ENCODE measurements around the gene ABI3BP. TPM values are rescaled to one million over a fixed set of nuclear protein-coding genes. Genes with fewer than 3 reads are reported as not detected.

Gene ABI3BP
- total RNA-seq, 1 donor from 2014 or later, result 1.1 TPM

DNA sequence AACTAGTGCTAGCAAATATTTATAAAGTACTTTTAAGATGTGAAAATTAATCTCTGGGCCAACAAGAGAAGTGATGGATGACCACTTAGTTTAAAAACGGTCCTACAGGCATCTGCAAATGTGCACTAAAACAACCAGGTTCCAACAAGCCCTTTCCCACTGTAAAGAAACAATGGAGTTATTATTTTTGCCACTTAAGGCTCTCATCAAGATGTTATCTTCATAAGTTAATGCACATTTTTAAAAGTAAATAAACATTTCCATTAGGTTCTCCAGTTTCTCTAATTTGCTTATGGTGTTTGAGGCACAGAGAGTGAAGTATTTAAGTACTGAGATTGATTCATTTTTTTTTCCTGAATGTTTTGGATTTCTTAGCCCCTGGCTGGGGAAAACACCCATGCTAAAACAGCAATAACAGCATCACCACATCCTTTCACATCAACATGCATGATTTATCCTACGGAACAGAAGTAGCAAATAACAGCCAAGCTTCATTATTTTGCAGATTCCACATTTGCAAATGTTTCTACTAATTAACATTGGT, 20.8 kb downstream of the ABI3BP start:
- Histone ChIP-seq H3K9ac (ENCODE audit: low read length) (no peak overlapping the region), H3K4me2 (ENCODE audit: low read length) (no peak overlapping the region), H3K27ac (ENCODE audit: low read depth, low read length) (no peak overlapping the region), H3K27me3 (ENCODE audit: insufficient read depth, low read length) (no peaks in the 10 kb centered on the region), H2AFZ (ENCODE audit: low read depth, low read length) (no peak overlapping the region), H3K36me3 (ENCODE audit: insufficient read depth, low read length) (no peaks in the 10 kb centered on the region), H4K20me1 (ENCODE audit: insufficient read depth, low read length) (no peaks in the 10 kb centered on the region), H3K79me2 (ENCODE audit: insufficient read depth, low read length) (no peaks in the 10 kb centered on the region), H3K4me1 (ENCODE audit: insufficient read depth, low read length) (no peaks in the 10 kb centered on the region), H3K4me3 (ENCODE audit: insufficient read depth, low read depth, low read length) (no peak overlapping the region), H3K9me3 (ENCODE audit: insufficient read depth, low read depth, low read length) (no peaks in the 10 kb centered on the region)
- Mint-ChIP-seq H3K4me3 (ENCODE audit: unreplicated experiment) (no peak overlapping the region), H3K27ac (ENCODE audit: unreplicated experiment) (no peak overlapping the region), H3K36me3 (ENCODE audit: low read depth, unreplicated experiment) (no peaks in the 10 kb centered on the region), H3K9me3 (ENCODE audit: unreplicated experiment) (no peaks in the 10 kb centered on the region), H3K4me1 (ENCODE audit: low read depth, unreplicated experiment) (peaks cover 3% of the 10 kb centered on the region), H3K27me3 (ENCODE audit: low read depth, unreplicated experiment) (no peaks in the 10 kb centered on the region)
- FAIRE-seq (no peak), DNase-seq (ENCODE audit: low read depth) (no peak)
- no peak for TF ChIP-seq EZH2 (IDR thresholded peaks at IDR 0.05; ENCODE audit: insufficient read depth, low read length)
- TF ChIP-seq, protein P1, sequence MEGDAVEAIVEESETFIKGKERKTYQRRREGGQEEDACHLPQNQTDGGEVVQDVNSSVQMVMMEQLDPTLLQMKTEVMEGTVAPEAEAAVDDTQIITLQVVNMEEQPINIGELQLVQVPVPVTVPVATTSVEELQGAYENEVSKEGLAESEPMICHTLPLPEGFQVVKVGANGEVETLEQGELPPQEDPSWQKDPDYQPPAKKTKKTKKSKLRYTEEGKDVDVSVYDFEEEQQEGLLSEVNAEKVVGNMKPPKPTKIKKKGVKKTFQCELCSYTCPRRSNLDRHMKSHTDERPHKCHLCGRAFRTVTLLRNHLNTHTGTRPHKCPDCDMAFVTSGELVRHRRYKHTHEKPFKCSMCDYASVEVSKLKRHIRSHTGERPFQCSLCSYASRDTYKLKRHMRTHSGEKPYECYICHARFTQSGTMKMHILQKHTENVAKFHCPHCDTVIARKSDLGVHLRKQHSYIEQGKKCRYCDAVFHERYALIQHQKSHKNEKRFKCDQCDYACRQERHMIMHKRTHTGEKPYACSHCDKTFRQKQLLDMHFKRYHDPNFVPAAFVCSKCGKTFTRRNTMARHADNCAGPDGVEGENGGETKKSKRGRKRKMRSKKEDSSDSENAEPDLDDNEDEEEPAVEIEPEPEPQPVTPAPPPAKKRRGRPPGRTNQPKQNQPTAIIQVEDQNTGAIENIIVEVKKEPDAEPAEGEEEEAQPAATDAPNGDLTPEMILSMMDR (IDR thresholded peaks at IDR 0.05; ENCODE audit: insufficient read depth, low read depth, low read length), result no peak

DNA sequence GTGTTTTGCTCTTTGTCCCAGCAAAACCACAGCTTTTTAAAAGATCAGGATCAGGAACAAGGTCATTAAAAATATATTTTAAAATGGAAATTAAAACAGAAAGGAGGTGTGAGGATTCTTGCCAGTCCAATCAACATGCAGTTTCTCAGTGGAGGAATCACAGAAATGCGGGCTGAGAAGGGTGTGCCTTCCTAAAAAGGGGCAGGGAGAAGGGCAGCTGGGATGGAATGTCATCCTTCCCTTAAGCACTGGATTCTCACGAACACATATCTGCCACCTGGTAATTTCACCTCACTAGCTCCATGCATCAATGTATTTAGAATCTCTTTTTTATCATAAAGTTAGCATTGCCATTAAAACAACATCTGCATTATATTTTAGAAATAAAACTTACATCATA, 21.4 kb downstream of the ABI3BP start:
- H3K27me3 ChIP-seq (ENCODE audit: insufficient read depth, low read length), result no peaks in the 10 kb centered on the region
- no peaks in the 10 kb centered on the region for H3K36me3 ChIP-seq (ENCODE audit: insufficient read depth, low read length)
- H3K4me3 ChIP-seq (ENCODE audit: insufficient read depth, low read depth, low read length), result no peak overlapping the region
- DNase-seq (ENCODE audit: low read depth) (no peak), FAIRE-seq (no peak)
- no peak overlapping the region for H3K27ac ChIP-seq (ENCODE audit: low read depth, low read length)
- no peaks in the 10 kb centered on the region for H3K9me3 ChIP-seq (ENCODE audit: insufficient read depth, low read depth, low read length)
- no peak overlapping the region for H3K4me2 ChIP-seq (ENCODE audit: low read length)
- no peaks in the 10 kb centered on the region for H3K4me1 ChIP-seq (ENCODE audit: insufficient read depth, low read length)
- Mint-ChIP-seq H3K4me1 (ENCODE audit: low read depth, unreplicated experiment) (peaks cover 3% of the 10 kb centered on the region), H3K27me3 (ENCODE audit: low read depth, unreplicated experiment) (no peaks in the 10 kb centered on the region), H3K9me3 (ENCODE audit: unreplicated experiment) (no peaks in the 10 kb centered on the region), H3K27ac (ENCODE audit: unreplicated experiment) (no peak overlapping the region), H3K36me3 (ENCODE audit: low read depth, unreplicated experiment) (no peaks in the 10 kb centered on the region), H3K4me3 (ENCODE audit: unreplicated experiment) (no peak overlapping the region)
- no peak overlapping the region for H2AFZ ChIP-seq (ENCODE audit: low read depth, low read length)
- H3K9ac ChIP-seq (ENCODE audit: low read length), result no peak overlapping the region
- no peak for TF ChIP-seq EZH2 (IDR thresholded peaks at IDR 0.05; ENCODE audit: insufficient read depth, low read length)
- TF ChIP-seq, protein P1 (IDR thresholded peaks at IDR 0.05; ENCODE audit: insufficient read depth, low read depth, low read length), result no peak
- H3K79me2 ChIP-seq (ENCODE audit: insufficient read depth, low read length), result no peaks in the 10 kb centered on the region
- H4K20me1 ChIP-seq (ENCODE audit: insufficient read depth, low read length), result no peaks in the 10 kb centered on the region

DNA sequence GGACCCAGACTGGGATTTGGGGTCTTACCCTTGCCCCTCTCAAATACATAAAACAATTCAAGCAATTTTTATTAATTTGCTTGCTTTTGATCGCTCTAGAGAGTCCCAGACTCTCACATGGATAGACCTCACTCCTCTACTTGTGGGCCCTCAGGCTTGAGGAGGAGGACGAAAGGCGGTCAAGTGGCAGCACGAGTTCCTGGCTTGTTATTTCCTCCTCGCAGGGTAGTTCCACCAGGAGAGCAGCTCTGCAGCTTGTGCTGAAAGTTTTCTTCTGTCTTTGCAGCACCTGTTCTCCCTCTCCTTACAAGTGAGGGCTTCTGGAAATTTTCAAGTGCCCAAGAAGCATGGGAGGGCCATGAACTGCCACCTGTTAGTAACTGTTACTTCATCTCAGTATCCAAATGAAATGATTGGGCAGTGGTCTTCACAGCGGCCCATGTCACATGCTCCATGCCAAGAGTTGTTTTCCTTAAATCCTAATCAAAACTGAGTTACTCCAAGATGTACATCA, 22.7 kb downstream of the ABI3BP start:
- Mint-ChIP-seq H3K9me3 (ENCODE audit: unreplicated experiment) (no peaks in the 10 kb centered on the region), H3K27me3 (ENCODE audit: low read depth, unreplicated experiment) (no peaks in the 10 kb centered on the region), H3K27ac (ENCODE audit: unreplicated experiment) (no peak overlapping the region), H3K36me3 (ENCODE audit: low read depth, unreplicated experiment) (no peaks in the 10 kb centered on the region), H3K4me1 (ENCODE audit: low read depth, unreplicated experiment) (peaks cover 3% of the 10 kb centered on the region), H3K4me3 (ENCODE audit: unreplicated experiment) (no peak overlapping the region)
- Histone ChIP-seq H3K27me3 (ENCODE audit: insufficient read depth, low read length) (no peaks in the 10 kb centered on the region), H3K79me2 (ENCODE audit: insufficient read depth, low read length) (no peaks in the 10 kb centered on the region), H2AFZ (ENCODE audit: low read depth, low read length) (no peak overlapping the region), H3K9me3 (ENCODE audit: insufficient read depth, low read depth, low read length) (no peaks in the 10 kb centered on the region), H3K9ac (ENCODE audit: low read length) (no peak overlapping the region), H3K36me3 (ENCODE audit: insufficient read depth, low read length) (no peaks in the 10 kb centered on the region), H3K4me1 (ENCODE audit: insufficient read depth, low read length) (no peaks in the 10 kb centered on the region), H3K4me3 (ENCODE audit: insufficient read depth, low read depth, low read length) (no peak overlapping the region), H3K4me2 (ENCODE audit: low read length) (no peak overlapping the region), H3K27ac (ENCODE audit: low read depth, low read length) (no peak overlapping the region), H4K20me1 (ENCODE audit: insufficient read depth, low read length) (no peaks in the 10 kb centered on the region)
- DNase-seq (ENCODE audit: low read depth), result no peak
- TF ChIP-seq EZH2 (IDR thresholded peaks at IDR 0.05; ENCODE audit: insufficient read depth, low read length), result no peak
- TF ChIP-seq, protein P1 (IDR thresholded peaks at IDR 0.05; ENCODE audit: insufficient read depth, low read depth, low read length), result no peak
- no peak for FAIRE-seq

All from astrocyte (in vitro differentiated cells and primary cell).